ENCODE results near the gene TEAD2.
A peak's percentile ranks its signal among the peaks of the same experiment; 100 is the strongest.
"Not testable (repeated sequence)": the region's sequence is repeated elsewhere in the genome, so short reads cannot be mapped to it uniquely, and the experiment has no call there.

Gene TEAD2

DNA sequence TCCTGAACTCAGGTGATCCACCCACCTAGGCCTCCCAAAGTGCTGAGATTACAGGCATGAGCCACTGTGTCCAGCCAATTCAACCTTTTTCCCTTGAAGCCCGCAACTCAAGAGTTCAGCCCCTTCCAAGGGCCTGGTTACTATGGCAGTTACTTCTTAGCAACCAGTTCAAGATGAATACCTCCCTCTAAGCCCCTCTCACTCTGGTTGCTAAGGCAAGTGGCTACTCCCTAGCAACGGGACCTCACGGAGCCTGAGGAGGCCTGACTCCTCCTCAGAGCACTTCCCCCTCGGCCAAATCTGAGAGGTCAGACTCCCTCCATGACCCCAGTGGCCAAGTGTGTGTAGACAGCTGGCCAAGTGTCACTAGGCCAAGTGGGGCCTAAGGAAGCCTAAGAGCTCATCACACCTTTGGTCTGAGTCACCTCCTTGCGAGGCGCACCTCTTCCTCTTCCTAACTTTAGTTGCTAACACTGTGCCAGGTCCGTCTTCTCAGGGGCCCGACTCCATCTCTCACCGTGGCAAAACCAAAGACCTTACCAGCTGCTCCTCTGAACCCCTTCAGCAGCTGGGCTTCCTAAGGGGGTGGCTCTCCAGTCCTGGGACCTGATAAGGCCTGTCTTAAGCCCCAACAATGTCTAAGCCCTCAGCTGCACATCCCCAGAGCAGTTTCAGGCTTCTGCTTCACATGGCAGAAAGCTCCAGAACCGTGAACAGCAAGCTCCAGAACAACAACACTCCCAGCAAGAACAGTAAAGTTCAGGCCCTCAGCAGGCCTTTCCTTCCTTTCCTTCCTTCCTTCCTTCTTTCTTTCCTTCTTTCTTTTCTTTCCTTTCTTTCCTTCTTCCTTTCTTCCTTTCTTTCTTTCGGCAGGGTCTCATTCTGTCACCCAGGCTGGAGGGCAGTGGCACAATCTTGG, 17.5 kb downstream of the TEAD2 start:
- DNase-seq = no peak

GRCh38 chr19:49343123-49343522, 19.1 kb downstream of the TEAD2 start:
- DNase-seq = no peak

- DNase-seq = no peak
These were observed 19.9 kb downstream of the TEAD2 start for GRCh38 chr19:49342291-49342721.

GRCh38 chr19:49340865-49341718, 21.1 kb downstream of the TEAD2 start:
- DNase-seq = no peak

GRCh38 chr19:49340069-49340864, 21.9 kb downstream of the TEAD2 start:
- peak; percentile 34 for DNase-seq

- DNase-seq = peak; percentile 26
These were observed 22.7 kb downstream of the TEAD2 start for GRCh38 chr19:49339301-49340068.

- DNase-seq = peak; percentile 36
These were observed 23.4 kb downstream of the TEAD2 start for GRCh38 chr19:49338691-49339300.

GRCh38 chr19:49338023-49338677, 24.1 kb downstream of the TEAD2 start:
- no peak for DNase-seq

DNA sequence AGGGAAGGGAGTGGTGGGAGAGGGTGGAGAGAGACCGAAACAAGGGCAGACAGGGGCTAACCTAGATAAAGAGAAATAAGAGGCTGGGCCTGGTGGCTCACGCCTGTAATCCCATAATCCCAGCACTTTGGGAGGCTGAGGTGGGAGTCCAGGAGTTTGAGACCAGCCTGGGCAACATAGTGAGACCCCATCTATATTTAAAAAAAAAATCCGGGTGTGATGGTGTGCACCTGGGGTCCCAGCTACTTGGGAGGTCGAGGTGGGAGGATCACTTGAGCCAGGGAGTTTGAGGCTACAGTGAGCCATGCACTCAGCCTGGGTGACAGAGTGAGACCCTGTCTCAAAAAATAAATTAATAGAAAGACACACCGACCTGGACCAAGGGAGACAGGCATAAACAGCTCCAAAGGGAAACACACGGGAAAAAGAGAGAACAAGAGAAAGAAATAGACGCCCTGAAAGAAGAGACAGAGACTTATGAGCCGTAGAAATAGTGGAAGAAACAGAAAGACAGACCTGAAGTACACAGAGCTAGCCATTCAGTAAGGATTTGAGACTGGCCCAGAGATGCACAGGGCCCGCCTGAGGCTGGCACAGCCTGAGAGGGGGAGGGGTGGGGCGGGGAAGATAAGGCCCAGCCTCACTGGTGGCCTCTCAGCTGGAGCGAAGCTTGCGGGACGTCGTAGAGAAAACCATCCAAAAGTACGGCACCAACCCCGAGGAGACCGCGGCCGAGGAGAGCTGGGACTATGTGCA, 24.8 kb downstream of the TEAD2 start:
- DNase-seq = no peak

GRCh38 chr19:49336482-49337266, 25.5 kb downstream of the TEAD2 start:
- DNase-seq = no peak

- no peak for DNase-seq
These were observed 26.3 kb downstream of the TEAD2 start for GRCh38 chr19:49335784-49336481.

GRCh38 chr19:49335071-49335783, 27.0 kb downstream of the TEAD2 start, which contains the start of gene CD37:
Gene CD37, plus strand, starts transcription at chr19:49335406. Its CDS starts 135 bp downstream, at chr19:49335541.
- no peak for DNase-seq

DNA sequence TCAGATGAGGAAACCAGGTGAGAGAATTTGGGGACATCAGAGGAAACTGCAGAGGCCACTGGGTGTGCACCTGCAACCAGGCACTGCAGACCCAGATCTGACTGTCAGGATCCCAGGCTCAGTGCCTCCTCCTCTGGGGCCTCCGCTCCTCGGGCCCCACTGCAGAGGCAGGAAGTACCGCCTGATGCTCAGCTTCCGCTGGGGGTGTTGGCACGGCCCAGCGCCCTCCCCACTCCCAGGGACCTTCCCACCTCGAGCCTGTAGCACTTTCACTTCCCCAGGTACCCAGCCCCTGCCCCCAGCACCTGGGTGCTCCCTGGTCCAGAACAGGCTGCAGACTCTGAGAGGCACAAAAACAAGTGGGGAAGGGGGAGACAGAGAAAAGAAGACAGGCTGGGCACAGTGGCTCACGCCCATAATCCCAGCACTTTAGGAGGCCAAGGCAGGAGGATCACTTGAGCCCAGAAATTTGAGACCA, 28.4 kb downstream of the TEAD2 start:
- DNase-seq = no peak

- no peak for DNase-seq
These were observed 28.8 kb downstream of the TEAD2 start for GRCh38 chr19:49333418-49333805.

DNA sequence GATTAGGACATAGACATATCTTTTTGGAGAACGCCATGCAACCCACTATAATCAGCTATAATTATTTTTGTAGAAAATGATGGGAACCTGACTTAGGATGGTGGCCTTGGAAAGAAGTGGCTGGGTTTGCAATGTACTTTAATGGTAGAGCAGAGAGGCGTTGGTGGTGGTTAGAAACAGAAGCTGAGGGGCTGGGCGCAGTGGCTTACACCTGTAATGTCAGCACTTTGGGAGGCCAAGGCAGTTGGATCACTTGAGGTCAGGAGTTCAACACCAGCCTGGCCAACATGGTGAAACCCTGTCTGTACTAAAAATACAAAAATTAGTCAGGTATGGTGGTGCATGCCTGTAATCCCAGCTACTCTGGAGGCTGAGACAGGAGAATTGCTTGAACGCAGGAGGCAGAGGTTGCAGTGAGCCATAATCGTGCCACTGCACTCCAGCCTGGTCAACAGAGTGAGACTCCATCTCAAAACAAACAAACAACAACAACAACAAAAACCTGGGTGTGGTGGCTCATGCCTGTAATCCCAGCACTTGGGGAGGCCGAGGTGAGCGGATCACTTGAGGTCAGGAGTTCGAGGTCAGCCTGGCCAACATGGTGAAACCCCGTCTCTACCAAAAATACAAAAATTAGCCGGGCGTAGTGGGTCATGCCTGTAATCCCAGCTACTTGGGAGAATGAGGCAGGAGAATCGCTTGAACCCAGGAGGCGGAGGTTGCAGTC, 29.4 kb downstream of the TEAD2 start:
- not testable (repeated sequence) for DNase-seq

DNA sequence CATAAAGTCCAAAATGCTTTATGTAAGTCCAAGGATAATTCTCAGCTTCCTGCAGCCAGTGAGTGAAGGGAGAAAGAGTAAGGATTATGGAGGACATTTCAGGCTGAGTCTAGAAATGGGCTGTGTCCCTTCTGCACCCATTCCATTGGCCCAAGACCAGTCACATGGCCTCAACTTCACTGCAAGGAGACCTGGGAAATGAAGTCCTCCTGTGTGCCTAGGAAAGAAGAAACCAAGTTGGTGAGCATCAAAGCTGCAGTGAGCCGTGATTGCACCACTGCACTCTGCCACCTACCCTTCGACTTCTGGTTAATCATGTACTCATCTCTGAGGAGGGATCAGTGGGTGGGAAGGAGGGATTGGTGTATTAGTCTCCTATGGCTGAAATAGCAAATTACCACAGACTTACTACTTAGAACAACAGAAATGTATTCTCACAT, 30.6 kb downstream of the TEAD2 start:
- DNase-seq = no peak

GRCh38 chr19:49331187-49331586, 31.0 kb downstream of the TEAD2 start:
- DNase-seq = not testable (repeated sequence)

All from NCI-H146 (cell line).